Activated naive CD8-positive, alpha-beta T cell treated with anti-CD3 and anti-CD28 coated beads, Interleukin-2, amount 50 U/mL, for 16 hours (primary cell): ENCODE measurements around the gene DOK6.
"Not testable (repeated sequence)": the region's sequence is repeated elsewhere in the genome, so short reads cannot be mapped to it uniquely, and the experiment has no call there.

ENCODE experiments used
- DNase-seq: peaks from one replicate; pipeline ENCODE4 v3.0.0-alpha.2; 2020; ENCODE audit warnings: low read depth, low spot score

DOK6 gene

DNA sequence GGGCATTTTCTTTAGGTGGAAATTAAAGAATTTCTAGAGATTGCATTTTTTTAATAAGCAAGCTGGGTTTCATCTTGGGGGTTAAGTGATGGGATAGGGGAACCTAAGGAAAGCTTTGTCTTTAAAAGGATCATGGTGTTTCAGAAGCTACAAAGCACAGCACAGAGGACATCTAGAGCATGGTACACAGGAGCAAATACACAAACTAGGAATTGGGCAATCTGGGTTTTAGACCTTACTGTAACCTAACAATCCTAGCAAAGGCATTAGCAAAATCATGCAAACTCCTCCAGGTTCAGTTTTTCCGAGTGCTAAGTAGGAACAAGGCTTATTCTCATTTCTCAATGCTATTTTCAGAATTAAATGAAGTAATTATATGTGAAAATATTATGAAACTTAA lies 412.9 kb downstream of the DOK6 start:
- no peak for DNase-seq

DNA sequence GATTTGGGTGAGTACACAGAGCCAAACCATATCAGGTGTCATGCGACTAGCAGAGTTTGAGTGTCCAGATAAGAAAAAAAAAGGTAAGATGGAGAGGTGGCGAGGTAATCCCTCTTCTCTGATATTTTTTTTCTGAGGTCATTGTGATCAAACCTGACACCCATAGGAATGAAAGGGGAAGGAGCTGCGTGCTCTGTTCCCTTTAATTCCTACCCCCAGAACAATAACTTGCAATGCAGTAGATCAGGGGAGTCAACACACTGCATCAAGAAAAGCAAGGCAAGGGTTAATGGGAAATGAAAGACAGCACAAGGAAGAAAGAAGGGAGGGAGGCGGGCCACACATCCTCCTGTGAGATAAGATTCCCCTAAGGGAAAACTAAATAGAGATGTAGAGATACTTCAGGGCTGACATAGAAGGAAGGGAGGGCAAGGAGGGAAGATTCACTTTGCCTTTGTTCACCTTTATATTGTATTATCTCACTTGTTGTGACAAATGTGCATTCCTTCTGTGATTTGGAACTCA lies 414.2 kb downstream of the DOK6 start:
- no peak for DNase-seq

DNA sequence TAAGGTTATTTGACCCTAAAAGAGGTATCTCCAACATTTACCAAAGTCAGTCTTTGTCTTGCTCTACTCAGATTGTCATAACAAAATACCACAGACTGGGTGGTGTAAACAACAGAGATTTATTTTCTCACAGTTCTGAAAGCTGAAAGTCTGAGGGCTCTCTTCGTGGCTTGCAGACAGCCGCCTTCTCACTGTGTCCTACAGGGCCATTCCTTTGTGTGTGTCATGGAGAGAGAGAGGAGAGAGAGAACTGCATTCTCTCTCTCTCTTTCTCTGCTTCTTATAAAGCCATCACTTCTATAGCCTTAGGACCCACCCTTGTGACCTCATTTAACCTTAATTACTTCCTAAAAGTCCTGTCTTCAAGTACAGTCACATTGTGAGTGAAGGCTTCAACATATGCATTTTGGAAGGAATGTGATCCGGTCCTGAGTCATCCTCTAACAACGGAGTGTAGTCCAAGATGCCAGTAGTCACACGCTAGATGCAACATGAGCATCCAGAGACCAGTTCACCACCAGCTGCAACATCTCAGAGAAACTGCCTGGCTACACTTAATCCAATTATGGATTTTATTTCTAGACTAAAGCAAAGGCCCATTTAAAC lies 416.8 kb downstream of the DOK6 start:
- DNase-seq = no peak

DNA sequence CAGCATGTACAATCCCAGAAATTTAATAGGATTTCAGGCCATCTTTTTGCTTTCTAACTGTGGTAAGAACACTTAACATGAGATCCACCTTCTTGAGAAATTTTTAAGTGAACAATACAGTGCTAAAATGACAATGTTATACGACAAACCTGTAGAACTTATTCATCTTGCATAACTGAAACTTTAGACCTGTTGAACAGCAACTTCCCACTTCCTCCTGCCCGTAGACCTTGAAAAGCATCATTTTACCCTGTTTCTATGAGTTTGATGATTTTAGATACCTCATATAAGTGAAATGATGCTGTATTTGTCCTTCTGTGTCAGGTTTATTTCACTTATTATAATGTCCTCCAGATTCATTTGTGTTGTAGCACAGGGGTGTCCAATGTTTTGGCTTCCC lies 418.8 kb downstream of the DOK6 start:
- DNase-seq = no peak

DNA sequence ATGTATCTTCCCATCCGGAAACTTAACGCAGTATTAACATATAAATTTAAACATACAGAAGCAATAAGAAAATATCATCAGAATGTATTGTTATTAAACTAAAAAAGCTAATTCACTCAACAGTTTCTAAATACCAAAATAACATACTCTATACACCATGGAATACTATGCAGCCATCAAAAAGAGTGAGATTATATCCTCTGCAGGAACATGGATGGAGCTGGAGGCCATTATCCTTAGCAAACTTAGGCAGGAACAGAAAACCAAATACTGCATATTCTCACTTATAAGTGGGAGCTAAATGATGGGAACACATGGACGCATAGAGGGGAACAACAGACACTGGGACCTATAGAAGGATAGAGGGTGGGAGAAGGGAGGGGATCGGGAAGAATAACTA lies 419.9 kb downstream of the DOK6 start:
- DNase-seq = no peak

DNA sequence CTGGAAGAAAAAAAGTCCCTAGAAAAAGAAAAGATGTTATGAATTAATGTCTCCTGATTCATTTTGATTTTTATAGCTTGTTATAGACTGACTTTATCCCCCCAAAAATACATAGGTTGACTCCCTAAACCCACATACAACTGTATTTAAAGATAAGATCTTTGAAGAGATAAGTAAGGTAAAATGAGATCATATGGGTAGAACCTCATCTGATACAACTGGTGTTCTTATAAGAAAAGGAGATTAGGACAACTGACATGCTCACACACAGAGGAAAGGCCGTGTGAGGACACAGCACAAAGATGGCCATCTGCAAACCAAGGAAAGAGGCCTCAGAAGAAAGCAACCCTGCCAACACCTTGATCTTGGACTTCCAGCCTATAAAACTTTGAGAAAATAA lies 429.5 kb downstream of the DOK6 start:
- DNase-seq = no peak

DNA sequence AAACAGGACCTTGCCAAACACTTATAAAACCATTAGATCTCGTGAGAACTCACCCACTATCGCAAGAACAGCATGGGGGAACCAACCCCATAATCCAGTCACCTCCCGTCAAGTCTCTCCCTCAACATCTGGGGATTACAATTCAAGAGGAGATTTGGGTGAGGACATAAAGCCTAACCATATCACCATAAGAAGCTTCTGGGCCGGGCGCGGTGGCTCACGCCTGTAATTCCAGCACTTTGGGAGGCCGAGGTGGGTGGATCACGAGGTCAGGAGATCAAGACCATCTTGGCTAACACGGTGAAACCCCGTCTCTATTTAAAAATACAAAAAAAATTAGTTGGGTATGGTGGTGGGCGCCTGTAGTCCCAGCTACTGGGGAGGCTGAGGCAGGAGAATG lies 434.3 kb downstream of the DOK6 start:
- not testable (repeated sequence) for DNase-seq

DNA sequence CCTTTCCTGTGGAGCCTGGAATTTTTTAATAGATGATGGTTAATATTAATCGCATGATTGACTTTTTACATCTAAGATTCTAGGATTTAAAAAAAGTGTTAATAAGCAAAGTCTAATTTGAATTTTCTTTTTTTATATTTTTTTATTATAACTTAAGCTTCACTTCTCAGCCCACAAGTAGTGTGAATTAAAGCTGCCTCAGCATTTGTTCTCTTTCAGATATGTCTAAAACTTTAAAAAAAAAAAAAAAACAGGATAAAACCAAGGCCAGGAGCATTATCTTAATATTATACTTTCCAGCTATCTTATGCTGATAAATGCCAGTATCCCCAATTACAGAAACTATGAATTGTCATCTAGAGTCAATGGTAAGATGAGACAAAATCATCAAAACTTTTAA lies 437.3 kb downstream of the DOK6 start:
- DNase-seq = no peak

DNA sequence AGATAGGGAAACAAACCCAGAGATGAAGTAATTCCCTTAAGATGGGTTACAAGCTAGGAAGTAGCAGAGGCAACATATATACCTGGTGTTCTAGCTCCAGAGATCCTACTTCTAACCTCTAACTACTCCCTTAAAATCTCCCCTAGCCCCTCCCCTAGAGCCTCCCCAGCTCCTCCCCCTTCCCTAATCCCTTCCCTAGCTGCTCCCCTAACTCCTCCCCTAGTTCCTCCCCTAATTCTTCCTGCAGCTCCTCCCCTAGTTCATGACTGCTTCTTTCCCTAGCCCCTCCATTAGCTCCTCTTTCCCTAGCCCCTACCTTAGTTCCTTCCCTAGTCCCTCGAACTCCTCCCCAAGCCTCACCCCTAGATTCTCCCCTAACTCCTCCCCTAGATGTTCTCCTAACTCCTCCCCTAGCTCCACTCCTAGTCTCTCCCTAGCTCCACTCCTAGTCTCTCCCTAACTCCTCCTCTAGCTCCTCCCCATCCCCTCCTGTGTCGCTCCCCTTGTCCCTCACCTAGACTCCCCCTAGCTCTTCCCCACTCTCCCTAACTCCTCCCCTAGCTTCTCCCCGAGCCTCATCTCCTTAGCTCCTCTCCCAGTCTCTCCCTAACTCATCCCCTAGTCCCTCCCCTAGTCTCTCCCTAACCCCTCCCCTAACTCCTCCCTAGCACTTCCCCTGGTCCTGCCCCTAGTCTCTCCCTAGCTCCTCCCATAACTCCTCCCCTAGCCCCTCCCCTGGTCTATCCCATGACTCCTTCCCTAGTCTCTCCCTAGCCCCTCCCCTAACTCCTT lies 438.1 kb downstream of the DOK6 start:
- no peak for DNase-seq

DNA sequence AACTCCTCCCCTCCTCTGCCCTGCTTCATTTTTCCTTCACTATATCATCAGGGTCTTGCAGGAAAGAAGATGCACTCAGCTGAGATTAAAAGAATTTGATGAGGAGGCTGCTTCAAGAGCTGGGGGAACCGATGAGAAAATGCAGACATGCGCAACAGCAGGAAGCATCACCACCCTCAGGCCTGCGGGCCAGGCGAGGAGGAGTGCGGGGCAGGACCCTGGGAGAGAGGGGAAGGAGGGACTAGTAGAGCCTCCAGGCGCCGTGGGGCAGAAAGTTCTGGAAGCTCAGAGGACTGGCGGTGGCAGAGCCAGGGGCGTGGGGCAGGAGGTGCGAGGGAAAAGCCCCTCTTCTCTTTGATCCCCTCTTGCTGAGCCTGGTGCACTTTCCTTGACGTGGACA lies 438.8 kb downstream of the DOK6 start:
- no peak for DNase-seq

DNA sequence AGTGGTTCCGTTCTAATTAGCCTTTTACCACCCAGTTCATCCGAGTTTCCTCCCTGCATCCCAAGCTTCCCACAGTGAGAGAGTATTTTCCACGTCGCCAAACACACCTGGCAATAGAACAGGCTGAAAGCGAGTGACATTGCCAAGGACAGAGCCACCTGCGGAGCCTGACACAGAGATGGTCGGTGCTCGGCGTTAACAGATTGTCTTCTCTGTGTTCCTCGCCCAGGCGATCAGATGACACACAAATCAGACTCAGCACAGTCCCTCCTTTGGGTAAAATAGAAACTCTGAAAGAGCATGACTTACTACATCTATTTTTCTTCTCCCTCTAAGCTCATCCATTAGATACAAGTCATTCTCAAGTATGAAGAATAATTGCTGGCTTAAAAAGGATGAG lies 439.3 kb downstream of the DOK6 start:
- DNase-seq = no peak

DNA sequence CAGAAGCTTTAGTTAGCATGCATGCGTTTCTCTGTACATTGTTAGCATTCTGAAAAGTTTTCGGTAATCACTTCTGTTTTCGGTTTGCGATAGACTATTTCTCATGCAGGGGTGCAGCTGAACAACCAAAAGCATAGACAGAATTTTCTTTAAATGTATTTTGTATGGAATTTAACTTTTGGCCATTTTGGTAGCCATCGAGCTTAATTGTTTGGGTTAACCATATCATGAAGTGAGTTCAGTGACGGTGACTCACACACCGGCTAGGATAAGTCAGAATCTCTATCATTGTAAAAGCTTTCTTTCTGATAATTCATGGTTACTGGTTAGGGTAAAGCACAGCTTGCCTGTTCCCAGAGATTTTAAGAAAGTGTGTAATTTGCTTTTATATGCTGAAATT lies 439.8 kb downstream of the DOK6 start:
- no peak for DNase-seq

DNA sequence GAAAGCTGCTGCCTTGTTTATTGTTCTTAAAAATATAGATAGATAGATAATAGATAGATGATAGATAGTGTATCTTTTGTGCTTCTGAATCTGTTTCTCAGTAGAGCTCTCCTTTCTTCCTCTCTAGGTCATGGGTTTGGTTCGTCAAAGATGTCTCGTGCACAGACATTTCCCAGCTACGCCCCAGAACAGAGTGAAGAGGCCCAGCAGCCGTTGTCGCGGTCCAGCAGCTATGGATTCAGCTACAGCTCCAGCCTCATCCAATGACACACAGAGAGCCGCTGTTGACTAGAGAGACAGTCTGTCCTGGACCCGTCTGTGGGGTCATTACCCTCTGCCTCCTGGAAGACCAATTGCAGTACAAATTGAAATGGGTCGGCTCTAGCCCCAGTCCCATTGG lies 440.4 kb downstream of the DOK6 start:
- no peak for DNase-seq

DNA sequence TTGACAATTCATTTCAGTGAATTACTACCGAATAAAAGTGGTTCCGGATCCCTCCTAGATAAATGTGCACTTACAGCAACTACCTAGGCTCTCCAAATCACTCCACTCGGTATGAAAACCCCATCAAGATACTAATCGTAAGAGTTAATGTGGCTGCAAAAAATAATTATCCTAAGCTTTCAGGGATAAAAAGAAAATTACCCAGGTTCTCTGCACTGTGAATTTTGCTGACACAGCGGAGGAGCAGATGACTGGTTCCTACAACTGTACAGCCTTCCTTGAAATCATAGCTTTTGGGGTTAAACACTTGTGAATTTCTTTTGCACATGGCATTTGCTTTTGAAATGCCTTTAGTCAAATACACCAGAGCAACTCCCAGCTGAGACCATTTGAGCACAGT lies 442.3 kb downstream of the DOK6 start:
- DNase-seq = no peak

DNA sequence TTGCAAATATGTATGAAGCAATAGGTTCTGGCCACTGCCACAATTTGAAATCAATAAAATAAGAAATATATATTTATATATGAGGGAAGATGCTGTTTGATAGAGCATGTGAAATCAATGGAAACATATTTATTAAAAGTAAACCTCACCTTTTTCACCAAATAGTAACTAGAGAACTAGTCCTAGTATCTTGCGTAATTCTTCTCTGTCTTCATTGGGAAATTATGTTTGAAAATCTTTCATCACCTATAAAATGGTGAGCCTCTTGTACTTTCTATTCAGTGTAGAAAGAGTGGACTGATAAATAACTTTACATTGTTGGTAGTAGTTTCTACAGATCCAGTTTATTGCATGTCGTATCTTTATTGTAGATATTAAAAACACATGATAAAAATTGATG lies 444.0 kb downstream of the DOK6 start:
- no peak for DNase-seq

DNA sequence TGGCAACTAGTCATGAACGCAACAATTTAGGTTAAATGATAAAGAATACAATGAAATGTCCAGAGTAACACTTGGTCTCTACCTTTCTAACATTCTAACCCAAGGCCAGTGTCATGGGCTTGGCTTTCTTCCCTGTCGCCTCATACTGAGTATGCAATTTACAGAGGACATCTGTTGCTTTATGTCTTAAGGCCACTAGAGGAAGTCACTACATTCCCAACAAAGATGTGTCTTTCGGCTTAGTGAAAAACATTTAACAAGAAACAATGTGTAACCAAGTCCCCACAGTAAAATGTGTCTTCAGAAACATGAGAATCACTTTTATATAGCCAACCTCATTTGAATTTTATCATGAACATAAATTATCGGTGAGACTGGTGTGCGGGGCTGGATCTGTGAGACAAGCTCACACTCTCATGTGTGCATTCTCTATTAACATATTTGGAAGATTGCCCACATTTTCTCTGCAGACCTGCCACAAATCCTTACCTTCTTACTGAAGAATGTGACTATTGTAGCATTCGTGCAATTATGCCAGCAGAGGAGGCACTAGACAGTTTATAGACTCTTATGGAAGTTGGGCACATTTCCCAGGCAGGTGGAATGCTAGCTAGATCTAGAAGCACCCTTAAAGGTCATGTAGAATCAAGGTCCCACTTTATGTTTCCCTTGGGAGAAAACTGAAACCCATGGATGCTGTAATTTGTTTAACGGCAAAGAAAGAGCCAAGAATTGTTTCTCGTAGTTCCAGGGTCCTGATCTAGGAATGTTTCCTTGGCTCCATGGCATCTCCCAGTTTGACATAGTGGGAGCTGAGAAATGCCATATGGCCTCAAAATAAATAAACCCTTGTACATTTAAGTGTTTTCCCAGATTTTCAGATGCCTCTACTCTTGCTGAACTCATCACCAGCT lies 445.2 kb downstream of the DOK6 start:
- DNase-seq = no peak

DNA sequence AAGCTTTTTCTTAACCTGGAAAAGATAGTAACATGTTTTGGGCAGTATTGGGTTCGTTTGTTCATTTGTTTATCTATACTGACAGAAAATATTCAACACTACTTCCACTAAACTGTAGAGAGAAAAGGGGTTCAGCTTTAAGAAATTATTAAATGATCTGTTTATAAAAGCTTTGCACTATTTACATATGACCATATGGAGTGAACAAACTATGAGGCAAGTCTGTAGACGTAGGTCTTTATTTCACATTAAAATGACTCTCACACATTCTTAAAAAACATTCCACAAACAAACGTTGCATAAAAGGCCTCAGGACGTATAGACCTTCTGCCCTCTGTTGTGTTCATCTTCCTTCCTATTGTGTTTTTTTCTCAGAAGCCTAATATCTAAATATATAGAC lies 452.4 kb downstream of the DOK6 start:
- no peak for DNase-seq

DNA sequence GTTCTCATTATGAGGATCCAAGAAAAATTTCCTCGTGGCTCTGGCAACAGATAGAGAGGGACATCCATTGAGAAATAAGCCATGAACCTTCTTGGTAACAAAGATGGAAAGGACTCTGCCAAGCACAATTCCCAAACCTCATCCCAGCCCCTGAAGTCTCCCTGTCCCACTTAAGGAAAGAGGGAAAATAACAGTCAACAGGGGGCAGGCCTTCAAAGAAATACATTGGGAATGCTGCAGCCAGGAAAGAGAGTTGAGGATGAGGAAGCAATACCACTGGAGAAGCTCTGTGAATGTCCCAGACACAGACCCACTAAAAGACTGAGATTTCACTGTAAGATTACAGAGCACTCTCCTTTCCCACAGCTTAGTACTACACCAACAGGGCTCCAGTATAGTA lies 453.8 kb downstream of the DOK6 start:
- no peak for DNase-seq

DNA sequence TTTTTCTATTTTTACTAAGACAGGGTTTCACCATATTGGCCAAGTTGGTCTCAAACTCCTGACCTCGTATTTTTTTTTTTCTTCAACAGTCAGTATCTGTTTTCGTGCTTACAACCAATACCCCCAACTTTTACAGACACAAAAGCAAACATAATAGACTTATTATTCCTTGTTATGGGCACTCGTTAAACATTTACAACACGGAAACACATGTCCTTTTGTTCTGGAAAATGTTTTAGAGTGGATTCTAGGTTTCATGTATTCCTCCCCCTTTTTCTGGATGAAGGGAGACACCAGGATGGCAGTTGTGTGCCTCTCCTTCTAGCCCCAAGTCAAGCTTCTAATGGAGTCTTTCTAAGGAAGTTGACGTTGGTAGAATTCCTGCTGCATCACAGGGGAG lies 458.2 kb downstream of the DOK6 start:
- DNase-seq = no peak

DNA sequence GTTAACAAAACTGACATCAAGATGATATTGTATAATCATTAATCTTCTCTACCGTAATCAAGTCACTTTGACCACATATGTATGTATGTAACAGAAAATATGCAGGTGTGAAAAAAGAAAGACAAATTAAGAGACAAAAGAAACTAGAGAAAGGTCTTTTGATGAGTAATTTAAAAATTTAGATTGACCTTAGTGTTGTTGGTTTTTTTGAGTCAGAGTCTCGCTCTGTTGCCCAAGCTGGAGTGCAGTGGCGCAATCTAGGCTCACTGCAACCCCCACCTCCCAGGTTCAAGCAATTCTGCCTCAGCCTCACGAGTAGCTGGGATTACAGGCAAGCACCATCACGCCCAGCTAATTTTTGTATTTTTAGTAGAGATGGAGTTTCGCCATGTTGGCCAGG lies 464.1 kb downstream of the DOK6 start:
- not testable (repeated sequence) for DNase-seq

DNA sequence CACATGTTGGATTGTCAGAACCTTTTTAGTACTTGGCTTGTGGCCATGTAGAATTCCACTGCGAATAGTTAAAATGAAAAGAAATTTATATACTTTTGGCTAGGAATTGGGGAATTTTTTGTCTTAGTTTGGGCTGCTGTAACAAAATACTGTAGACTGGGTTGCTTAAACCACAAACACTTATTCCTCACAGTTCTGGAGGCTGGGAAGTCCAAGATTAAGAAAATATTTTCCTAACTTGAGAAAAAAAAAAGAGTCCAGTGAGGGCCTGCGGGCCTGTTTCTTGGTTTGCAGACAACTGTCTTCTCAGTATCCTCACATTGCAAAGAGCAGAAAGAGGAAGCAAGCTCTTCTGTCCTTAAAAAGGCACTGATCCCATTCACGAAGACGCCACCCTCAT lies 465.1 kb downstream of the DOK6 start:
- no peak for DNase-seq

DNA sequence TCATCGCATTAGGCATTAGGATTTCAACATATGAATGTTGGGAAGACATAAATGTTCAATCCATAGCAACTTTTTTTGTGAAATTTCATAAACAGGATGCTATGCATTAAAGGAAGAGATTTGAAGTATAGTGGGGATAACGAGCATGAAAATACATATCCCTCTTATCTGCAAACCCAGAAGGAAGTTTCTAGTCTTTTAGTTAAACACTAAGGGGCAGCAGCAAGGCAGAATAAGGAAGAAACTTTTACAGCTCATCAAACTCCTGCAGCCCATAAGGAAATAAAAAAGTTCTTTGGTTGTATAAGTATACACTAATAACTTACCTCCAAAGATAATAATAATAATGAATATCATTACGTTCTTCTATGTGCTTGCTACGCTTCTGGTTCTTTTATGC lies 465.5 kb downstream of the DOK6 start:
- no peak for DNase-seq
